ENCODE measurements around the gene BTBD19.

BTBD19 gene

GRCh38 chr1:44855742-44856141 lies 47.4 kb downstream of the BTBD19 start:
- DNase-seq (ENCODE audit: low read depth): no peak

- DNase-seq (ENCODE audit: low read depth): no peak
Observed at GRCh38 chr1:44857446-44857845, 49.1 kb downstream of the BTBD19 start.

GRCh38 chr1:44860331-44860730 lies 52.0 kb downstream of the BTBD19 start:
- DNase-seq (ENCODE audit: low read depth): no peak

- DNase-seq (ENCODE audit: low read depth): no peak
Observed at GRCh38 chr1:44860891-44861425, 52.6 kb downstream of the BTBD19 start.

- DNase-seq (ENCODE audit: low read depth): peak; percentile 8
Observed at GRCh38 chr1:44862829-44863401, 54.6 kb downstream of the BTBD19 start.
